Ovary (tissue), 3 donors: ENCODE data around the gene NFIB.

Experiments used
- CTCF ChIP-seq, 3 donors: fragments of 450-650 bp in 2 of 3; fragments of 200-600 bp in 1 of 3; IDR thresholded peaks; one replicate each; pipeline versions ENCODE4 v1.5.1 to v1.8.0; 2016 to 2022; ENCODE audit warnings: antibody characterized with exemption in 3 of 3, mild to moderate bottlenecking in 1 of 3
- POLR2A ChIP-seq: fragments of 450-650 bp; IDR thresholded peaks from one replicate; pipeline ENCODE4 v1.6.1; 2017; ENCODE audit warnings: antibody characterized with exemption, mild to moderate bottlenecking, moderate library complexity
- donor health status: DM: no; HTN: no; CAD: no.

DNA sequence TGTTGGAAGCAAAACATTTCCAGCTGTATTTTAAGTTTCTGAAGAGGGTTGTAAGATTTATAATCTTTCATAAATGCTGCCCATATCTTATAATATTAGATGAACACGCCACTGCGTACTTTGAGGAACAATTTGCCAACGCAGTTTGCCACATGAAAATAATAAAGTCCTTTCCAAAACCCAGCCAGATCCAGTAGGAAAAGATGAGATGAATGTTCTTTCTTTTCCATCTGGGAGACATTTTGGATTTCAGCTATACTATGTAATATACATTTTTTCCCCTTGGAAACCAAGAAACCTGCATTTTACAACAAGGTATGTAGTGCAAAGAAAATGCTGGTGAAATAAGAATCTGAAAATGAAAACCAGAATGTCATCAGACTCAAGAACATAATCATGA is 125.4 kb downstream of the NFIB start:
- TF ChIP-seq CTCF (IDR thresholded peaks at IDR 0.05), result no peak
- no peak for TF ChIP-seq POLR2A
